Endothelial cell of umbilical vein (primary cell): ENCODE measurements around the gene BCL7A. TPM values are rescaled to one million over a fixed set of nuclear protein-coding genes. Genes with fewer than 3 reads are reported as not detected.

ENCODE experiments used
- BruUV-seq: library from RNA; stranded (reverse); fragments of 400-500 nt; replicated peaks from 2 replicates; lab custom pipeline; 2021; lab: Mats Ljungman, UMichigan
- CTCF ChIA-PET: fragments of 300-600, 350-600 bp; sonication (Branson Sonifier 250); formaldehyde crosslinking; loops from one replicate; lab custom pipeline; 2021; ENCODE audit warnings: antibody characterized with exemption, inconsistent platforms; lab: Charles Lee
- POLR2A ChIA-PET: fragments of 300-600, 350-600 bp; sonication (Branson Sonifier 250); formaldehyde crosslinking; loops from one replicate; lab custom pipeline; 2021; ENCODE audit warnings: antibody characterized with exemption, inconsistent platforms; lab: Charles Lee
- DNase-seq: peaks from one replicate; pipeline ENCODE4 v3.0.0-alpha.2; 2011; ENCODE audit warnings: low read depth, low spot score
- FAIRE-seq: peaks from 2 replicates; lab custom pipeline; 2011; peaks lifted over from hg19 to GRCh38; lab: Jason Lieb, UNC
- H2AFZ ChIP-seq: 2 replicates; pipeline ENCODE4 v1.6.0; 2012; ENCODE audit warnings: low read depth, low read length, control low read depth, inconsistent platforms
- H3K27ac ChIP-seq: 2 replicates; pipeline ENCODE4 v1.5.1; 2011; ENCODE audit warnings: low read depth, mild to moderate bottlenecking, control low read depth, low read length, moderate library complexity; ENCODE audit not compliant: insufficient read depth
- H3K27me3 ChIP-seq, 2 experiments: 2 replicates each; pipeline versions ENCODE4 v1.6.0 to v1.6.1; 2011; ENCODE audit warnings: low read length in 2 of 2, mixed read lengths in 1 of 2; ENCODE audit not compliant: control insufficient read depth in 2 of 2, insufficient read depth in 2 of 2
- H3K36me3 ChIP-seq, 2 experiments: 2 replicates in 1 of 2; 3 replicates in 1 of 2; pipeline ENCODE4 v1.5.1; 2011; ENCODE audit warnings: low read length in 2 of 2, mild to moderate bottlenecking in 1 of 2, moderate library complexity in 1 of 2; ENCODE audit not compliant: control insufficient read depth in 2 of 2, insufficient read depth in 2 of 2; ENCODE audit errors: extremely low read depth in 1 of 2
- H3K4me1 ChIP-seq: 3 replicates; pipeline ENCODE4 v1.5.1; 2011; ENCODE audit warnings: mild to moderate bottlenecking, low read length; ENCODE audit not compliant: control insufficient read depth, insufficient read depth; ENCODE audit errors: extremely low read depth
- H3K4me2 ChIP-seq: 2 replicates; pipeline ENCODE4 v1.6.1; 2011; ENCODE audit warnings: low read length, control low read depth, mixed read lengths; ENCODE audit not compliant: insufficient read depth
- H3K4me3 ChIP-seq, 3 experiments: fragments of 200-600 bp in 1 of 3; sonication (generic), shearing (Covaris generic) in 1 of 3; replicated peaks in 1 of 3; 2 replicates each; pipeline ENCODE4 v1.5.1; 2011 to 2016; ENCODE audit warnings: control low read depth in 3 of 3, low read length in 3 of 3, mild to moderate bottlenecking in 2 of 3, inconsistent platforms in 1 of 3, low read depth in 1 of 3, moderate library complexity in 1 of 3; ENCODE audit not compliant: insufficient read depth in 1 of 3
- H3K79me2 ChIP-seq: 2 replicates; pipeline ENCODE4 v1.6.0; 2012; ENCODE audit warnings: low read length, inconsistent platforms; ENCODE audit not compliant: control insufficient read depth, insufficient read depth
- H3K9ac ChIP-seq: replicated peaks from 2 replicates; pipeline ENCODE3; 2011; ENCODE audit warnings: low read length, control low read depth; ENCODE audit not compliant: insufficient read depth; ENCODE audit errors: extremely low read depth
- H3K9me1 ChIP-seq: replicated peaks from 3 replicates; pipeline ENCODE4 v1.6.0; 2011; ENCODE audit warnings: mild to moderate bottlenecking, low read length; ENCODE audit not compliant: control insufficient read depth, insufficient read depth; ENCODE audit errors: extremely low read depth
- H3K9me3 ChIP-seq: replicated peaks from 2 replicates; pipeline ENCODE4 v1.5.1; 2012; ENCODE audit warnings: low read length, inconsistent platforms; ENCODE audit not compliant: control insufficient read depth, insufficient read depth
- H4K20me1 ChIP-seq: replicated peaks from 2 replicates; pipeline ENCODE3; 2011; ENCODE audit warnings: mild to moderate bottlenecking, low read length; ENCODE audit not compliant: control insufficient read depth, insufficient read depth; ENCODE audit errors: extremely low read depth
- CTCF ChIP-seq, 2 donors: IDR thresholded peaks; 1 replicate in 1 of 2; 2 replicates in 1 of 2; pipeline ENCODE4 v1.5.1; 2011; ENCODE audit warnings: low read length in 2 of 2, mild to moderate bottlenecking in 2 of 2, moderate library complexity in 2 of 2, control low read depth in 1 of 2, inconsistent platforms in 1 of 2, low read depth in 1 of 2; ENCODE audit not compliant: insufficient read depth in 1 of 2; ENCODE audit errors: extremely low read depth in 1 of 2
- EZH2 ChIP-seq: IDR thresholded peaks from 2 replicates; pipeline ENCODE4 v1.6.1; 2012; ENCODE audit warnings: borderline replicate concordance, low read depth, mild to moderate bottlenecking, moderate library complexity, low read length, inconsistent platforms; ENCODE audit not compliant: severe bottlenecking
- FOS ChIP-seq: IDR thresholded peaks from 2 replicates; pipeline ENCODE4 v1.6.1; 2011; ENCODE audit warnings: mild to moderate bottlenecking, low read length, moderate library complexity, borderline replicate concordance; ENCODE audit not compliant: insufficient read depth
- GATA2 ChIP-seq: IDR thresholded peaks from 2 replicates; pipeline ENCODE4 v1.7.0; 2011; ENCODE audit warnings: low read depth, mild to moderate bottlenecking, moderate library complexity, mixed read lengths, low read length; ENCODE audit not compliant: insufficient read length, insufficient read depth
- JUN ChIP-seq: IDR thresholded peaks from 2 replicates; pipeline ENCODE4 v1.6.1; 2011; ENCODE audit warnings: borderline replicate concordance, low read depth; ENCODE audit not compliant: insufficient read length, insufficient read depth
- MAX ChIP-seq: IDR thresholded peaks from 2 replicates; pipeline ENCODE4 v1.6.1; 2011; ENCODE audit not compliant: insufficient read depth, insufficient read length
- MYC ChIP-seq: IDR thresholded peaks from one replicate; pipeline ENCODE4 v1.6.1; 2011; ENCODE audit warnings: mild to moderate bottlenecking, low read depth, low read length
- POLR2A ChIP-seq: IDR thresholded peaks from 2 replicates; pipeline ENCODE4 v1.6.1; 2012; ENCODE audit warnings: low read depth, mild to moderate bottlenecking, control low read depth, low read length
- POLR2AphosphoS5 ChIP-seq: IDR thresholded peaks from 2 replicates; pipeline ENCODE4 v1.6.1; 2012; ENCODE audit warnings: low read depth, mild to moderate bottlenecking, control low read depth, low read length, moderate library complexity; ENCODE audit not compliant: insufficient read depth
- dilution Hi-C: fragments of 300-500 bp; cut with MboI; formaldehyde crosslinking; loops from one replicate; pipeline ENCODE4 v1.15.0; 2019; ENCODE audit warnings: low sequenced_read_pairs; ENCODE audit not compliant: extremely low pct_ligation_motif_present
- intact Hi-C: fragments of 100-400 bp; cut with micrococcal nuclease; formaldehyde crosslinking; loops from one replicate; pipeline ENCODE4 v1.10.0; 2022
- polyA plus RNA-seq, 4 experiments: library from polyadenylated mRNA; depleted of rRNA in 3 of 4; stranded (reverse) in 3 of 4; unstranded in 1 of 4; fragments of >200 nt; gene quantifications; 2 replicates each; pipeline versions ENCODE4 v1.2.1 to v1.2.3, GENCODE V29; 2011 to 2012; ENCODE audit warnings: missing spikeins in 1 of 4
- total RNA-seq: library from RNA; stranded (reverse); gene quantifications from 2 replicates; pipeline ENCODE4 v1.2.3, GENCODE V29; 2021

The BCL7A gene
- total and polyA plus RNA-seq, 2 donors (not counting 3 experiments of a cell fraction or from before 2014, with no cell fraction given) = 9.7 to 11.1 TPM

- TF ChIP-seq MYC = no peak
- TF ChIP-seq JUN = no peak
- TF ChIP-seq MAX = no peak
- no peak for TF ChIP-seq CTCF (IDR thresholded peaks at IDR 0.05; ENCODE audit: extremely low read depth in 1 of 2, insufficient read depth in 1 of 2, low read depth in 1 of 2, low read length in 2 of 2)
- no peak for TF ChIP-seq GATA2
- no peak for TF ChIP-seq FOS
- TF ChIP-seq POLR2AphosphoS5 = no peak
- no peak for TF ChIP-seq POLR2A
- TF ChIP-seq EZH2 = no peak
- intact Hi-C loops (no loop called here), dilution Hi-C loops (no loop called here)
- Histone ChIP-seq H3K4me2 (no peak overlapping the region), H3K9ac (no peak overlapping the region), H3K9me1 (no peaks in the 10 kb centered on the region), H3K4me1 (peaks cover 6% of the 10 kb centered on the region), H4K20me1 (no peaks in the 10 kb centered on the region), H3K27ac (peak overlapping the region; percentile 77), H3K4me3 (no peak overlapping the region), H3K9me3 (no peaks in the 10 kb centered on the region), H3K27me3 (no peaks in the 10 kb centered on the region), H3K36me3 (no peaks in the 10 kb centered on the region), H2AFZ (no peak overlapping the region), H3K79me2 (no peaks in the 10 kb centered on the region)
- POLR2A ChIA-PET = interaction anchor here (1.4 kb wide), 1 partner anchor 67 kb away, joined by 4 read pairs; no protein-coding TSS in a partner anchor
- CTCF ChIA-PET = interaction anchor here (1.0 to 1.5 kb wide), 2 partner anchors 32 to 72 kb away, joined by 3 to 5 read pairs; partner anchors contain the start of gene CFAP251
- FAIRE-seq (no peak), DNase-seq (no peak)
- no TSS peak for BruUV-seq
These were observed 30.7 kb upstream of the BCL7A start for GRCh38 chr12:121990692-121991603.
